ENCODE data around the gene ZBTB20. TPM values are rescaled to one million over a fixed set of nuclear protein-coding genes. Genes with fewer than 3 reads are reported as not detected.
A peak's percentile ranks its signal among the peaks of the same experiment; 100 is the strongest.

Gene ZBTB20
- total and polyA plus RNA-seq, 2 donors from 2014 or later, result 0.99 to 142 TPM

DNA sequence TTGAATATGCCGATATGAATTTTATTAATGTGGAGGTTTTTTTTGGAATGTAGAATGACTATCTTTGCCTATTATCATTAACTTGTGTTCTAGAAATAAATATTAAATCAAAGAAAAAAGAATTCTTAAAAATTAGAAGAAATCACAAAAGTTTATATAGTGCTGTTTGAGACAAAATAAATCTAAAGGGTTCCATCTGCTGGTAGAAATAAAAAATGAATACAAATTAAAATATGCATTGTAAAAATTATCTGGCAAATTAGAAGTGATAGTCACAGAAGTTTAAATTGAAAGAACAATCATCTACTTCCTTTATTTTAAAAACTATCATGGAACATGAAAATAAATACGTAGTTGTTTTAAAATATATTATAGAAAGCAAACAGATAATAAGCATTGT lies 22.7 kb upstream of the ZBTB20 start:
- Histone ChIP-seq H3K36me3 (ENCODE audit: control insufficient read depth in 2 of 3, insufficient read depth in 3 of 3, low read length in 3 of 3) (no peaks in the 10 kb centered on the region), H3K27me3 (ENCODE audit: control insufficient read depth, insufficient read depth, low read length) (no peaks in the 10 kb centered on the region), H3K4me1 (ENCODE audit: control insufficient read depth in 2 of 3, insufficient read depth in 2 of 3, low read depth in 1 of 3, low read length in 3 of 3) (no peaks in the 10 kb centered on the region), H3K4me3 (ENCODE audit: low read length in 3 of 3) (no peak overlapping the region), H3K9ac (ENCODE audit: low read length in 3 of 3) (no peak overlapping the region), H3K27ac (ENCODE audit: low read depth in 2 of 2, low read length in 2 of 2) (no peak overlapping the region), H3K9me3 (ENCODE audit: control insufficient read depth in 2 of 3, insufficient read depth in 1 of 3, low read length in 3 of 3) (no peaks in the 10 kb centered on the region)
- TF ChIP-seq, protein P1, sequence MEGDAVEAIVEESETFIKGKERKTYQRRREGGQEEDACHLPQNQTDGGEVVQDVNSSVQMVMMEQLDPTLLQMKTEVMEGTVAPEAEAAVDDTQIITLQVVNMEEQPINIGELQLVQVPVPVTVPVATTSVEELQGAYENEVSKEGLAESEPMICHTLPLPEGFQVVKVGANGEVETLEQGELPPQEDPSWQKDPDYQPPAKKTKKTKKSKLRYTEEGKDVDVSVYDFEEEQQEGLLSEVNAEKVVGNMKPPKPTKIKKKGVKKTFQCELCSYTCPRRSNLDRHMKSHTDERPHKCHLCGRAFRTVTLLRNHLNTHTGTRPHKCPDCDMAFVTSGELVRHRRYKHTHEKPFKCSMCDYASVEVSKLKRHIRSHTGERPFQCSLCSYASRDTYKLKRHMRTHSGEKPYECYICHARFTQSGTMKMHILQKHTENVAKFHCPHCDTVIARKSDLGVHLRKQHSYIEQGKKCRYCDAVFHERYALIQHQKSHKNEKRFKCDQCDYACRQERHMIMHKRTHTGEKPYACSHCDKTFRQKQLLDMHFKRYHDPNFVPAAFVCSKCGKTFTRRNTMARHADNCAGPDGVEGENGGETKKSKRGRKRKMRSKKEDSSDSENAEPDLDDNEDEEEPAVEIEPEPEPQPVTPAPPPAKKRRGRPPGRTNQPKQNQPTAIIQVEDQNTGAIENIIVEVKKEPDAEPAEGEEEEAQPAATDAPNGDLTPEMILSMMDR (IDR thresholded peaks at IDR 0.05; ENCODE audit: borderline replicate concordance, extremely low read depth, insufficient read depth), result peak; percentile 9
- intact Hi-C loops (cut with DNase I), result no loop called here
- FAIRE-seq, result peak; percentile 99
- DNase-seq, result no peak

GRCh38 chr3:115165701-115166100 lies 18.6 kb upstream of the ZBTB20 start:
- H3K9me3 ChIP-seq (ENCODE audit: control insufficient read depth in 2 of 3, insufficient read depth in 1 of 3, low read length in 3 of 3), result no peaks in the 10 kb centered on the region
- FAIRE-seq (no peak), DNase-seq (no peak)
- no peaks in the 10 kb centered on the region for H3K4me1 ChIP-seq (ENCODE audit: control insufficient read depth in 2 of 3, insufficient read depth in 2 of 3, low read depth in 1 of 3, low read length in 3 of 3)
- TF ChIP-seq, protein P1 (IDR thresholded peaks at IDR 0.05; ENCODE audit: borderline replicate concordance, extremely low read depth, insufficient read depth), result no peak
- no peaks in the 10 kb centered on the region for H3K27me3 ChIP-seq (ENCODE audit: control insufficient read depth, insufficient read depth, low read length)
- H3K36me3 ChIP-seq (ENCODE audit: control insufficient read depth in 2 of 3, insufficient read depth in 3 of 3, low read length in 3 of 3), result no peaks in the 10 kb centered on the region
- no peak overlapping the region for H3K27ac ChIP-seq (ENCODE audit: low read depth in 2 of 2, low read length in 2 of 2)
- intact Hi-C loops (cut with DNase I), result no loop called here
- no peak overlapping the region for H3K9ac ChIP-seq (ENCODE audit: low read length in 3 of 3)
- H3K4me3 ChIP-seq (ENCODE audit: low read length in 3 of 3), result no peak overlapping the region

- TF ChIP-seq, protein P1 (IDR thresholded peaks at IDR 0.05; ENCODE audit: borderline replicate concordance, extremely low read depth, insufficient read depth), result no peak
- intact Hi-C loops (cut with DNase I), result no loop called here
- Histone ChIP-seq H3K9me3 (ENCODE audit: control insufficient read depth in 2 of 3, insufficient read depth in 1 of 3, low read length in 3 of 3) (no peaks in the 10 kb centered on the region), H3K36me3 (ENCODE audit: control insufficient read depth in 2 of 3, insufficient read depth in 3 of 3, low read length in 3 of 3) (no peaks in the 10 kb centered on the region), H3K27ac (ENCODE audit: low read depth in 2 of 2, low read length in 2 of 2) (no peak overlapping the region), H3K27me3 (ENCODE audit: control insufficient read depth, insufficient read depth, low read length) (no peaks in the 10 kb centered on the region), H3K9ac (ENCODE audit: low read length in 3 of 3) (no peak overlapping the region), H3K4me1 (ENCODE audit: control insufficient read depth in 2 of 3, insufficient read depth in 2 of 3, low read depth in 1 of 3, low read length in 3 of 3) (no peaks in the 10 kb centered on the region), H3K4me3 (ENCODE audit: low read length in 3 of 3) (no peak overlapping the region)
- FAIRE-seq (no peak), DNase-seq (no peak)
Observed at GRCh38 chr3:115165266-115165665, 18.2 kb upstream of the ZBTB20 start.

Data from kidney (tissue), 14 donors.